Lower leg skin (tissue), 3 donors: ENCODE measurements around the gene EPHA3.

ENCODE experiments used
- POLR2A ChIP-seq, 2 donors: fragments of 450-650 bp; IDR thresholded peaks; one replicate each; pipeline ENCODE4 v1.6.1; 2016 to 2017; ENCODE audit warnings: antibody characterized with exemption in 2 of 2, mild to moderate bottlenecking in 1 of 2, moderate library complexity in 1 of 2
- TF ChIP-seq, protein P1 (sequence below), 3 donors: fragments of 450-650 bp; IDR thresholded peaks; one replicate each; pipeline ENCODE4 v1.5.1; 2016; ENCODE audit warnings: antibody characterized with exemption in 3 of 3, mild to moderate bottlenecking in 3 of 3, moderate library complexity in 2 of 3

DNA sequence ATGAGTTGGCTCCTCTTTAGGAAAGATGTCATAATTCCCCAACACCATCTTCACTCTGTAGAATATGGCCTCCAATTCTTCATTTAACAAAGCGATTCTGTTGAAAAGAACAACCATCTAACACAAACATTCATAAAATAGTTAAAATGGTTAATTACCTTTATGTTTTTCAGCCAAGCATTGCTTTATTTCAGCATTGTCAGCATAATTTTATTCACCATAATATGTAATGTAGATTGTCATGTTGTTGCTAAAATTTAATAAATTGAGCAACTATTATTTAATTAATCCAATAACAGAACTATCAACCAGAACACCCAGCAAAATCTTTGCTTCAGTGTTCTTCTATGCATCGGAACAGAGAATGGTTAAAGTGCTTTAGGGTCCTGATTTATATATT, 46.2 kb upstream of the EPHA3 start:
- TF ChIP-seq, protein P1, sequence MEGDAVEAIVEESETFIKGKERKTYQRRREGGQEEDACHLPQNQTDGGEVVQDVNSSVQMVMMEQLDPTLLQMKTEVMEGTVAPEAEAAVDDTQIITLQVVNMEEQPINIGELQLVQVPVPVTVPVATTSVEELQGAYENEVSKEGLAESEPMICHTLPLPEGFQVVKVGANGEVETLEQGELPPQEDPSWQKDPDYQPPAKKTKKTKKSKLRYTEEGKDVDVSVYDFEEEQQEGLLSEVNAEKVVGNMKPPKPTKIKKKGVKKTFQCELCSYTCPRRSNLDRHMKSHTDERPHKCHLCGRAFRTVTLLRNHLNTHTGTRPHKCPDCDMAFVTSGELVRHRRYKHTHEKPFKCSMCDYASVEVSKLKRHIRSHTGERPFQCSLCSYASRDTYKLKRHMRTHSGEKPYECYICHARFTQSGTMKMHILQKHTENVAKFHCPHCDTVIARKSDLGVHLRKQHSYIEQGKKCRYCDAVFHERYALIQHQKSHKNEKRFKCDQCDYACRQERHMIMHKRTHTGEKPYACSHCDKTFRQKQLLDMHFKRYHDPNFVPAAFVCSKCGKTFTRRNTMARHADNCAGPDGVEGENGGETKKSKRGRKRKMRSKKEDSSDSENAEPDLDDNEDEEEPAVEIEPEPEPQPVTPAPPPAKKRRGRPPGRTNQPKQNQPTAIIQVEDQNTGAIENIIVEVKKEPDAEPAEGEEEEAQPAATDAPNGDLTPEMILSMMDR (IDR thresholded peaks at IDR 0.05), result no peak
- TF ChIP-seq POLR2A (IDR thresholded peaks at IDR 0.05), result no peak
